MM.1S (cell line): Measurements from ENCODE around the gene PPIP5K1.

Source experiments
- DNase-seq: peaks from one replicate; pipeline ENCODE4 v3.0.0-alpha.2; 2015
- H2AFZ ChIP-seq: fragments of 300-600 bp; sonication (generic); 2 replicates; pipeline ENCODE4 v1.6.0; 2016; ENCODE audit warnings: antibody characterized with exemption, low read length
- H3F3A ChIP-seq: fragments of 300-600 bp; sonication (generic); 2 replicates; pipeline ENCODE4 v1.6.1; 2016; ENCODE audit warnings: mild to moderate bottlenecking, antibody characterized with exemption, low read length, moderate library complexity, mixed read lengths; ENCODE audit not compliant: insufficient read depth
- H3K27ac ChIP-seq: fragments of 300-600 bp; sonication (generic); 2 replicates; pipeline ENCODE4 v1.5.1; 2016; ENCODE audit warnings: mild to moderate bottlenecking, low read length
- H3K27me3 ChIP-seq: fragments of 300-600 bp; sonication (generic); replicated peaks from 2 replicates; pipeline ENCODE4 v1.6.0; 2016; ENCODE audit warnings: low read length; ENCODE audit not compliant: insufficient read depth
- H3K36me3 ChIP-seq: fragments of 300-600 bp; sonication (generic); replicated peaks from 2 replicates; pipeline ENCODE4 v1.6.1; 2016; ENCODE audit warnings: mild to moderate bottlenecking, low read length, mixed read lengths; ENCODE audit not compliant: insufficient read depth
- H3K4me1 ChIP-seq: fragments of 300-600 bp; sonication (generic); 2 replicates; pipeline ENCODE4 v1.6.1; 2016; ENCODE audit warnings: low read length, mixed read lengths
- H3K4me2 ChIP-seq: fragments of 300-600 bp; sonication (generic); 2 replicates; pipeline ENCODE4 v1.6.0; 2016; ENCODE audit warnings: low read depth, low read length
- H3K4me3 ChIP-seq: fragments of 300-600 bp; sonication (generic); 2 replicates; pipeline ENCODE4 v1.5.1; 2016; ENCODE audit warnings: low read length, mixed read lengths
- H3K79me2 ChIP-seq: fragments of 300-600 bp; sonication (generic); 2 replicates; pipeline ENCODE4 v1.6.1; 2016; ENCODE audit warnings: mixed run types, low read length, mixed read lengths
- H3K9ac ChIP-seq: fragments of 300-600 bp; sonication (generic); 2 replicates; pipeline ENCODE4 v1.6.1; 2016; ENCODE audit warnings: low read length, mixed read lengths
- H3K9me2 ChIP-seq: fragments of 300-600 bp; sonication (generic); replicated peaks from 2 replicates; pipeline ENCODE4 v1.6.1; 2016; ENCODE audit warnings: mild to moderate bottlenecking, low read length, mixed read lengths; ENCODE audit not compliant: insufficient read depth
- H3K9me3 ChIP-seq: fragments of 300-600 bp; sonication (generic); replicated peaks from 2 replicates; pipeline ENCODE4 v1.6.1; 2016; ENCODE audit warnings: mild to moderate bottlenecking, low read length, mixed read lengths; ENCODE audit not compliant: insufficient read depth
- H4K20me1 ChIP-seq: fragments of 300-600 bp; sonication (generic); 2 replicates; pipeline ENCODE4 v1.6.1; 2016; ENCODE audit warnings: mild to moderate bottlenecking, low read length, moderate library complexity, mixed read lengths; ENCODE audit not compliant: insufficient read depth
- EZH2 ChIP-seq: fragments of 300-600 bp; sonication (generic); optimal IDR thresholded peaks from 2 replicates; pipeline ENCODE3; 2017; ENCODE audit warnings: low read depth, mild to moderate bottlenecking, antibody characterized with exemption, low read length, mixed read lengths
- EZH2phosphoT487 ChIP-seq: fragments of 300-600 bp; sonication (generic); IDR thresholded peaks from 2 replicates; pipeline ENCODE4 v1.6.1; 2018; ENCODE audit warnings: antibody characterized with exemption, low read length
- TF ChIP-seq, protein P1 (sequence below): fragments of 300-600 bp; sonication (generic); IDR thresholded peaks from 2 replicates; pipeline ENCODE4 v1.5.1; 2016; ENCODE audit warnings: antibody characterized with exemption, low read length, mixed read lengths

The PPIP5K1 gene

DNA sequence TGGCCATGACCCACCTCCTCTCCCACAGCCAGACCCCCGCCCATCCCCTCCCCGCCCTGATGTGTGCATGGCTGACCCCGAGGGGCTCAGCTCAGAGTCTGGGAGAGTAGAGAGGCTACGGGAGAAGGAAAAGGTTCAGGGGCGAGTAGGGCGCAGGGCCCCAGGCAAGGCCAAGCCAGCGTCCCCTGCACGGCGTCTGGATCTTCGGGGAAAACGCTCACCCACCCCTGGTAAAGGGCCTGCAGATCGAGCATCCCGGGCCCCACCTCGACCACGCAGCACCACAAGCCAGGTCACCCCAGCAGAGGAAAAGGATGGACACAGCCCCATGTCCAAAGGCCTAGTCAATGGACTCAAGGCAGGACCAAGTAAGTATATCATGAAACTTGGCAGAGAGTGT lies 60.9 kb downstream of the PPIP5K1 start:
- Histone ChIP-seq H2AFZ (no peak overlapping the region), H3K9me2 (no peaks in the 10 kb centered on the region), H3K36me3 (no peaks in the 10 kb centered on the region), H3K27me3 (no peaks in the 10 kb centered on the region), H3K9ac (no peak overlapping the region), H3K4me3 (no peak overlapping the region), H3K9me3 (no peaks in the 10 kb centered on the region), H4K20me1 (no peaks in the 10 kb centered on the region), H3K79me2 (no peaks in the 10 kb centered on the region), H3F3A (no peaks in the 10 kb centered on the region), H3K4me2 (no peak overlapping the region), H3K4me1 (peaks cover 11% of the 10 kb centered on the region), H3K27ac (no peak overlapping the region)
- no peak for DNase-seq
- TF ChIP-seq EZH2phosphoT487 (no peak), EZH2 (no peak)
- TF ChIP-seq, protein P1, sequence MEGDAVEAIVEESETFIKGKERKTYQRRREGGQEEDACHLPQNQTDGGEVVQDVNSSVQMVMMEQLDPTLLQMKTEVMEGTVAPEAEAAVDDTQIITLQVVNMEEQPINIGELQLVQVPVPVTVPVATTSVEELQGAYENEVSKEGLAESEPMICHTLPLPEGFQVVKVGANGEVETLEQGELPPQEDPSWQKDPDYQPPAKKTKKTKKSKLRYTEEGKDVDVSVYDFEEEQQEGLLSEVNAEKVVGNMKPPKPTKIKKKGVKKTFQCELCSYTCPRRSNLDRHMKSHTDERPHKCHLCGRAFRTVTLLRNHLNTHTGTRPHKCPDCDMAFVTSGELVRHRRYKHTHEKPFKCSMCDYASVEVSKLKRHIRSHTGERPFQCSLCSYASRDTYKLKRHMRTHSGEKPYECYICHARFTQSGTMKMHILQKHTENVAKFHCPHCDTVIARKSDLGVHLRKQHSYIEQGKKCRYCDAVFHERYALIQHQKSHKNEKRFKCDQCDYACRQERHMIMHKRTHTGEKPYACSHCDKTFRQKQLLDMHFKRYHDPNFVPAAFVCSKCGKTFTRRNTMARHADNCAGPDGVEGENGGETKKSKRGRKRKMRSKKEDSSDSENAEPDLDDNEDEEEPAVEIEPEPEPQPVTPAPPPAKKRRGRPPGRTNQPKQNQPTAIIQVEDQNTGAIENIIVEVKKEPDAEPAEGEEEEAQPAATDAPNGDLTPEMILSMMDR: no peak

DNA sequence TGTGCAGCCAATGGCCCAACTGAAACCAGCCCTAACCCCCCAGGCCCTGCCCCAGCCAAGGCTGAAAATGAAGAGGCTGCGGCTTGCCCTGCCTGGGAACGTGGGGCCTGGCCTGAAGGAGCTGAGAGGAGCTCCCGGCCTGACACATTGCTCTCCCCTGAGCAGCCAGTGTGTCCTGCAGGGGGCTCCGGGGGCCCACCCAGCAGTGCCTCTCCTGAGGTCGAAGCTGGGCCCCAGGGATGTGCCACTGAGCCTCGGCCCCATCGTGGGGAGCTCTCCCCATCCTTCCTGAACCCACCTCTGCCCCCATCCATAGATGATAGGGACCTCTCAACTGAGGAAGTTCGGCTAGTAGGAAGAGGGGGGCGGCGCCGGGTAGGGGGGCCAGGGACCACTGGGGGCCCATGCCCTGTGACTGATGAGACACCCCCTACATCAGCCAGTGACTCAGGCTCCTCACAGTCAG lies 61.4 kb downstream of the PPIP5K1 start:
- H3K9me2 ChIP-seq: no peaks in the 10 kb centered on the region
- H3K36me3 ChIP-seq: no peaks in the 10 kb centered on the region
- TF ChIP-seq, protein P1: no peak
- TF ChIP-seq EZH2 (no peak), EZH2phosphoT487 (no peak)
- peaks cover 11% of the 10 kb centered on the region for H3K4me1 ChIP-seq
- H3F3A ChIP-seq: no peaks in the 10 kb centered on the region
- no peak overlapping the region for H3K9ac ChIP-seq
- H3K79me2 ChIP-seq: no peaks in the 10 kb centered on the region
- no peak overlapping the region for H2AFZ ChIP-seq
- no peaks in the 10 kb centered on the region for H3K27me3 ChIP-seq
- no peaks in the 10 kb centered on the region for H4K20me1 ChIP-seq
- no peaks in the 10 kb centered on the region for H3K9me3 ChIP-seq
- no peak overlapping the region for H3K4me2 ChIP-seq
- H3K4me3 ChIP-seq: no peak overlapping the region
- no peak for DNase-seq
- no peak overlapping the region for H3K27ac ChIP-seq

DNA sequence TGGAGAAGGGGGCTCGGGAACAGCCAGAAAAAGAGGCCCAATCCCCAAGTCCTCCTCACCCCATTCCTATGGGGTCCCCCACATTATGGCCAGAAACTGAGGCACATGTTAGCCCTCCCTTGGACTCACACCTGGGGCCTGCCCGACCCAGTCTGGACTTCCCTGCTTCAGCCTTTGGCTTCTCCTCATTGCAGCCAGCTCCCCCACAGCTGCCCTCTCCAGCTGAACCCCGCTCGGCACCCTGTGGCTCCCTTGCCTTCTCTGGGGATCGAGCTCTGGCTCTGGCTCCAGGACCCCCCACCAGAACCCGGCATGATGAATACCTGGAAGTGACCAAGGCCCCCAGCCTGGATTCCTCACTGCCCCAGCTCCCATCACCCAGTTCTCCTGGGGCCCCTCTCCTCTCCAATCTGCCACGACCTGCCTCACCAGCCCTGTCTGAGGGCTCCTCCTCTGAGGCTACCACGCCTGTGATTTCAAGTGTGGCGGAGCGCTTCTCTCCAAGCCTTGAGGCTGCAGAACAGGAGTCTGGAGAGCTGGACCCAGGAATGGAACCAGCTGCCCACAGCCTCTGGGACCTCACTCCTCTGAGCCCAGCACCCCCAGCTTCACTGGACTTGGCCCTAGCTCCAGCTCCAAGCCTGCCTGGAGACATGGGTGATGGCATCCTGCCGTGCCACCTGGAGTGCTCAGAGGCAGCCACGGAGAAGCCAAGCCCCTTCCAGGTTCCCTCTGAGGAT lies 62.0 kb downstream of the PPIP5K1 start:
- H3K4me2 ChIP-seq: no peak overlapping the region
- no peaks in the 10 kb centered on the region for H3K79me2 ChIP-seq
- peaks cover 11% of the 10 kb centered on the region for H3K4me1 ChIP-seq
- no peaks in the 10 kb centered on the region for H3F3A ChIP-seq
- no peak overlapping the region for H3K4me3 ChIP-seq
- H3K27me3 ChIP-seq: no peaks in the 10 kb centered on the region
- H2AFZ ChIP-seq: no peak overlapping the region
- H3K27ac ChIP-seq: no peak overlapping the region
- no peak overlapping the region for H3K9ac ChIP-seq
- no peaks in the 10 kb centered on the region for H3K9me3 ChIP-seq
- no peaks in the 10 kb centered on the region for H3K9me2 ChIP-seq
- no peak for DNase-seq
- no peak for TF ChIP-seq EZH2phosphoT487
- TF ChIP-seq EZH2: no peak
- TF ChIP-seq, protein P1: no peak
- no peaks in the 10 kb centered on the region for H3K36me3 ChIP-seq
- no peaks in the 10 kb centered on the region for H4K20me1 ChIP-seq
